Activated CD4-positive, alpha-beta T cell treated with anti-CD3 and anti-CD28 coated beads, Interleukin-2, amount 50 U/mL, for 16 hours (primary cell): ENCODE measurements around the gene APBB1IP.
"Not testable (repeated sequence)": the region's sequence is repeated elsewhere in the genome, so short reads cannot be mapped to it uniquely, and the experiment has no call there.

Source experiments
- DNase-seq: peaks from one replicate; pipeline ENCODE4 v3.0.0-alpha.2; 2020

APBB1IP gene

GRCh38 chr10:26441491-26442214 lies 3.5 kb downstream of the APBB1IP start:
- DNase-seq: peak; percentile 45

GRCh38 chr10:26445411-26446031 lies 7.4 kb downstream of the APBB1IP start:
- DNase-seq: no peak

- no peak for DNase-seq
Measured at GRCh38 chr10:26446258-26446657, 8.1 kb downstream of the APBB1IP start.

- DNase-seq: no peak
Measured at GRCh38 chr10:26448292-26448691, 10.2 kb downstream of the APBB1IP start.

GRCh38 chr10:26448706-26449435 lies 10.7 kb downstream of the APBB1IP start:
- peak; percentile 83 for DNase-seq

GRCh38 chr10:26449726-26450125 lies 11.6 kb downstream of the APBB1IP start:
- DNase-seq: no peak

GRCh38 chr10:26451903-26452302 lies 13.8 kb downstream of the APBB1IP start:
- DNase-seq: no peak

GRCh38 chr10:26453850-26454249 lies 15.7 kb downstream of the APBB1IP start:
- no peak for DNase-seq

- DNase-seq: no peak
Measured at GRCh38 chr10:26454891-26455290, 16.8 kb downstream of the APBB1IP start.

GRCh38 chr10:26455567-26456315 lies 17.6 kb downstream of the APBB1IP start:
- no peak for DNase-seq

- DNase-seq: no peak
Measured at GRCh38 chr10:26457088-26457487, 18.9 kb downstream of the APBB1IP start.

- no peak for DNase-seq
Measured at GRCh38 chr10:26460736-26461135, 22.6 kb downstream of the APBB1IP start.

GRCh38 chr10:26463986-26464385 lies 25.8 kb downstream of the APBB1IP start:
- DNase-seq: no peak

GRCh38 chr10:26464632-26465280 lies 26.6 kb downstream of the APBB1IP start:
- DNase-seq: no peak

- DNase-seq: not testable (repeated sequence)
Measured at GRCh38 chr10:26466531-26466930, 28.4 kb downstream of the APBB1IP start.

- DNase-seq: peak; percentile 60
Measured at GRCh38 chr10:26467639-26468038, 29.5 kb downstream of the APBB1IP start.

- DNase-seq: no peak
Measured at GRCh38 chr10:26468291-26468690, 30.1 kb downstream of the APBB1IP start.

GRCh38 chr10:26468700-26469099 lies 30.6 kb downstream of the APBB1IP start:
- no peak for DNase-seq

- DNase-seq: no peak
Measured at GRCh38 chr10:26472492-26472778, 34.3 kb downstream of the APBB1IP start.

GRCh38 chr10:26474026-26474425 lies 35.9 kb downstream of the APBB1IP start:
- no peak for DNase-seq

GRCh38 chr10:26474845-26475244 lies 36.7 kb downstream of the APBB1IP start:
- peak; percentile 56 for DNase-seq

- DNase-seq: peak; percentile 26
Measured at GRCh38 chr10:26475386-26475785, 37.2 kb downstream of the APBB1IP start.

- no peak for DNase-seq
Measured at GRCh38 chr10:26477501-26477900, 39.4 kb downstream of the APBB1IP start.
